GM12878 (cell line): ENCODE results near the gene VDR. TPM values are rescaled to one million over a fixed set of nuclear protein-coding genes. Genes with fewer than 3 reads are reported as not detected.
A peak's percentile ranks its signal among the peaks of the same experiment; 100 is the strongest.

Experiments used
- ATF7 ChIP-seq: fragments of 450-650 bp; IDR thresholded peaks from 2 replicates; pipeline ENCODE4 v1.6.1; 2016; ENCODE audit warnings: low read depth, mild to moderate bottlenecking
- CBFB ChIP-seq: IDR thresholded peaks from 2 replicates; pipeline ENCODE4 v1.6.1; 2016; ENCODE audit warnings: antibody characterized with exemption, low read depth
- CHD2 ChIP-seq: IDR thresholded peaks from 2 replicates; pipeline ENCODE4 v1.6.1; 2011; ENCODE audit warnings: low read depth, low read length, improper control_type of control experiment, borderline replicate concordance
- CREB1 ChIP-seq: IDR thresholded peaks from 2 replicates; pipeline ENCODE4 v1.6.1; 2012; ENCODE audit warnings: low read depth, mild to moderate bottlenecking, inconsistent platforms
- CREM ChIP-seq: IDR thresholded peaks from 2 replicates; pipeline ENCODE4 v1.6.1; 2014; ENCODE audit warnings: antibody characterized with exemption, low read depth
- DPF2 ChIP-seq: fragments of 450-650 bp; IDR thresholded peaks from 2 replicates; pipeline ENCODE4 v1.6.1; 2017; ENCODE audit warnings: mild to moderate bottlenecking
- EED ChIP-seq: sonication (generic); IDR thresholded peaks from 2 replicates; pipeline ENCODE4 v1.6.1; 2016; ENCODE audit warnings: antibody characterized with exemption, low read depth
- EP300 ChIP-seq, 2 experiments: fragments of 150-350 bp in 1 of 2; IDR thresholded peaks; 2 replicates each; pipeline ENCODE4 v1.6.1; 2011 to 2012; ENCODE audit warnings: low read depth in 2 of 2, low read length in 2 of 2, borderline replicate concordance in 1 of 2, improper control_type of control experiment in 1 of 2, inconsistent platforms in 1 of 2; ENCODE audit not compliant: control insufficient read depth in 1 of 2
- FOXM1 ChIP-seq: IDR thresholded peaks from 2 replicates; pipeline ENCODE4 v1.6.1; 2012; ENCODE audit warnings: low read depth, mild to moderate bottlenecking, inconsistent platforms, low read length, moderate library complexity
- HCFC1 ChIP-seq: fragments of 150-350 bp; IDR thresholded peaks from 2 replicates; pipeline ENCODE4 v1.6.1; 2014; ENCODE audit warnings: low read length
- HDGF ChIP-seq: fragments of 450-650 bp; IDR thresholded peaks from 2 replicates; pipeline ENCODE4 v1.6.1; 2016; ENCODE audit warnings: antibody characterized with exemption
- IKZF1 ChIP-seq: fragments of 450-650 bp; conservative IDR thresholded peaks from 2 replicates; pipeline ENCODE4 v1.6.1; 2017; ENCODE audit warnings: antibody characterized with exemption, mild to moderate bottlenecking
- JUNB ChIP-seq: IDR thresholded peaks from 2 replicates; pipeline ENCODE4 v1.6.1; 2016; ENCODE audit warnings: antibody characterized with exemption, mild to moderate bottlenecking
- JUND ChIP-seq: IDR thresholded peaks from 2 replicates; pipeline ENCODE4 v1.6.1; 2012; ENCODE audit warnings: low read depth, mild to moderate bottlenecking, low read length, improper control_type of control experiment, moderate library complexity
- NBN ChIP-seq: fragments of 450-650 bp; IDR thresholded peaks from 2 replicates; pipeline ENCODE4 v1.6.1; 2016
- NR2F1 ChIP-seq: fragments of 450-650 bp; conservative IDR thresholded peaks from 2 replicates; pipeline ENCODE4 v1.6.1; 2017; ENCODE audit warnings: mild to moderate bottlenecking
- POLR2A ChIP-seq: IDR thresholded peaks from 2 replicates; pipeline ENCODE4 v1.6.1; 2011; ENCODE audit warnings: low read depth, mild to moderate bottlenecking, low read length
- RCOR1 ChIP-seq: conservative IDR thresholded peaks from 2 replicates; pipeline ENCODE4 v1.6.1; 2012; ENCODE audit warnings: low read depth, low read length, improper control_type of control experiment
- RFX5 ChIP-seq: IDR thresholded peaks from 2 replicates; pipeline ENCODE4 v1.6.1; 2011; ENCODE audit warnings: low read depth, low read length, improper control_type of control experiment
- SP1 ChIP-seq: IDR thresholded peaks from one replicate; pipeline ENCODE4 v1.6.1; 2011; ENCODE audit warnings: low read depth, low read length
- STAT1 ChIP-seq: fragments of 450-650 bp; conservative IDR thresholded peaks from 2 replicates; pipeline ENCODE4 v1.6.1; 2014; ENCODE audit warnings: antibody characterized with exemption, mild to moderate bottlenecking
- TAF1 ChIP-seq: IDR thresholded peaks from 2 replicates; pipeline ENCODE4 v1.6.1; 2011; ENCODE audit warnings: mild to moderate bottlenecking, low read depth, low read length, borderline replicate concordance
- TCF3 ChIP-seq: IDR thresholded peaks from 2 replicates; pipeline ENCODE4 v1.6.1; 2012; ENCODE audit warnings: low read depth, mild to moderate bottlenecking, low read length, borderline replicate concordance; ENCODE audit not compliant: insufficient read depth
- polyA plus RNA-seq, 11 experiments: library from polyadenylated mRNA; depleted of rRNA in 4 of 11; unstranded in 6 of 11; stranded (reverse) in 5 of 11; fragments of >200 nt; fragmentation: Nextera tagmentation in 4 of 11; fragmentation: Illumina TruSeq in 1 of 11; extraction: Ambion mirVana in 4 of 11; extraction: Trizol in 1 of 11; gene quantifications; 1 replicate in 1 of 11; 2 replicates in 10 of 11; pipeline versions ENCODE4 v1.2.1 to v1.2.3, GENCODE V29; 2011 to 2016; ENCODE audit warnings: inconsistent platforms in 2 of 11, missing spikeins in 2 of 11, low read depth in 1 of 11
- total RNA-seq, 4 experiments: library from RNA; depleted of rRNA in 3 of 4; stranded (reverse); fragments of >200 nt in 3 of 4; fragmentation: Illumina TruSeq in 1 of 4; extraction: Trizol in 1 of 4; gene quantifications; 2 replicates each; pipeline versions ENCODE4 v1.2.1 to v1.2.3, GENCODE V29; 2013 to 2021
- TF ChIP-seq, protein P1 (sequence below): fragments of 450-650 bp; formaldehyde crosslinking; IDR thresholded peaks from 2 replicates; pipeline ENCODE4 v1.4.0; 2020; ENCODE audit warnings: mild to moderate bottlenecking, moderate library complexity
- TF ChIP-seq, protein P2 (sequence below): IDR thresholded peaks from 2 replicates; pipeline ENCODE4 v1.6.1; 2012; ENCODE audit warnings: low read length, inconsistent platforms
- TF ChIP-seq, protein P3 (sequence below): fragments of 450-650 bp; IDR thresholded peaks from 2 replicates; pipeline ENCODE4 v1.6.1; 2016; ENCODE audit warnings: mild to moderate bottlenecking

Gene VDR
- total and polyA plus RNA-seq, 10 of the 15 experiments (the other 5 are each of a cell fraction or from before 2014, with no cell fraction given) = 0.27 to 7.9 (median 3.0) TPM

DNA sequence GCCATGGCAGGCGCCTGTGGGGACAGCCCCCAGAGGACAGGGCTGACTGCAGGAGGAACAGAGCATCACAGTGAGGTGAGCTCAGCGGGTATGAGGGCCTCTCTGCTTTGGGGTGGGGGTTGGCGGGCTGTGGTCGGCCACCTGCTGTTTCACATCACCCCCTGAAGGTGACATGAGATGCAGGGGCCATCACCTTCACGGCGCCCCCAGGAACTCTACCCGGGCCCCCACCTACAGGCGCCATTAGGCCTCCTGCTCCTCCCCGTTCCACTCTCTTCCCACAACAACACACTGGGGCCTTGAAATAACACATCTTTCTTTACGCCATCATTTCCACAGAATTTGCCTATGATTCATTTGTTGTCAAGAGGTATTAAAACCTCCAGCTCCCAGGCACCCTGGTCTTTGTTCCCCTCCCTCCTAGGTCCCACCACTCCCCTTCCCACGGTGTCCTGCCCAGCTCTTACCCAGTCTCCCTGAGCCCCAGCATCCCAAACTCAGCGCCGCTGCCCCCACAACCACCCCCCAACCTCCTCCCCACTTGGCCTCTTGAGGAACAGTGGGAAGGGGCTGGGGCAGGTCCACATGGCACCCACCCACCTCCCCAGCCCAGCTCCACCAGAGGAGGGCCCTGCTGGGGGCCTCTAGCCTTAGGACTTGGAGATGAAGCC, 72.4 kb downstream of the VDR start (continued):
- TF ChIP-seq, protein P1, sequence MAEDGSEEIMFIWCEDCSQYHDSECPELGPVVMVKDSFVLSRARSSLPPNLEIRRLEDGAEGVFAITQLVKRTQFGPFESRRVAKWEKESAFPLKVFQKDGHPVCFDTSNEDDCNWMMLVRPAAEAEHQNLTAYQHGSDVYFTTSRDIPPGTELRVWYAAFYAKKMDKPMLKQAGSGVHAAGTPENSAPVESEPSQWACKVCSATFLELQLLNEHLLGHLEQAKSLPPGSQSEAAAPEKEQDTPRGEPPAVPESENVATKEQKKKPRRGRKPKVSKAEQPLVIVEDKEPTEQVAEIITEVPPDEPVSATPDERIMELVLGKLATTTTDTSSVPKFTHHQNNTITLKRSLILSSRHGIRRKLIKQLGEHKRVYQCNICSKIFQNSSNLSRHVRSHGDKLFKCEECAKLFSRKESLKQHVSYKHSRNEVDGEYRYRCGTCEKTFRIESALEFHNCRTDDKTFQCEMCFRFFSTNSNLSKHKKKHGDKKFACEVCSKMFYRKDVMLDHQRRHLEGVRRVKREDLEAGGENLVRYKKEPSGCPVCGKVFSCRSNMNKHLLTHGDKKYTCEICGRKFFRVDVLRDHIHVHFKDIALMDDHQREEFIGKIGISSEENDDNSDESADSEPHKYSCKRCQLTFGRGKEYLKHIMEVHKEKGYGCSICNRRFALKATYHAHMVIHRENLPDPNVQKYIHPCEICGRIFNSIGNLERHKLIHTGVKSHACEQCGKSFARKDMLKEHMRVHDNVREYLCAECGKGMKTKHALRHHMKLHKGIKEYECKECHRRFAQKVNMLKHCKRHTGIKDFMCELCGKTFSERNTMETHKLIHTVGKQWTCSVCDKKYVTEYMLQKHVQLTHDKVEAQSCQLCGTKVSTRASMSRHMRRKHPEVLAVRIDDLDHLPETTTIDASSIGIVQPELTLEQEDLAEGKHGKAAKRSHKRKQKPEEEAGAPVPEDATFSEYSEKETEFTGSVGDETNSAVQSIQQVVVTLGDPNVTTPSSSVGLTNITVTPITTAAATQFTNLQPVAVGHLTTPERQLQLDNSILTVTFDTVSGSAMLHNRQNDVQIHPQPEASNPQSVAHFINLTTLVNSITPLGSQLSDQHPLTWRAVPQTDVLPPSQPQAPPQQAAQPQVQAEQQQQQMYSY (CRISPR knock-in tag) = no peak
- TF ChIP-seq SP1 (peak; percentile 32), NBN (0 out of 2 replicates have a peak, but pooled peaks have one; percentile 26), CBFB (peak; percentile 56; the same call in 1 of the 2 replicates), DPF2 (peak; percentile 51; the same call in 1 of the 2 replicates), NR2F1 (peak; percentile 60), RFX5 (peak; percentile 86), POLR2A (peak; percentile 59), CHD2 (peak; percentile 55; the same call in 1 of the 2 replicates), FOXM1 (peak; percentile 67), CREM (peak; percentile 12; the same call in 1 of the 2 replicates), IKZF1 (peak; percentile 74), RCOR1 (no peak), EED (peak; percentile 22; the same call in 1 of the 2 replicates), TCF3 (peak; percentile 79), HCFC1 (0 out of 2 replicates have a peak, but pooled peaks have one; percentile 23), STAT1 (no peak), TAF1 (peak; percentile 39; the same call in 1 of the 2 replicates), HDGF (no peak), JUNB (no peak), EP300 (IDR thresholded peaks at IDR 0.05; ENCODE audit: borderline replicate concordance in 1 of 2, control insufficient read depth in 1 of 2, low read depth in 2 of 2, low read length in 2 of 2) (peak in 1 of 2 experiments; percentile 44; a peak in 1 of 4 replicates), CREB1 (peak; percentile 64; the same call in 1 of the 2 replicates), ATF7 (peak; percentile 63; the same call in 1 of the 2 replicates), JUND (no peak)
- TF ChIP-seq, protein P2, sequence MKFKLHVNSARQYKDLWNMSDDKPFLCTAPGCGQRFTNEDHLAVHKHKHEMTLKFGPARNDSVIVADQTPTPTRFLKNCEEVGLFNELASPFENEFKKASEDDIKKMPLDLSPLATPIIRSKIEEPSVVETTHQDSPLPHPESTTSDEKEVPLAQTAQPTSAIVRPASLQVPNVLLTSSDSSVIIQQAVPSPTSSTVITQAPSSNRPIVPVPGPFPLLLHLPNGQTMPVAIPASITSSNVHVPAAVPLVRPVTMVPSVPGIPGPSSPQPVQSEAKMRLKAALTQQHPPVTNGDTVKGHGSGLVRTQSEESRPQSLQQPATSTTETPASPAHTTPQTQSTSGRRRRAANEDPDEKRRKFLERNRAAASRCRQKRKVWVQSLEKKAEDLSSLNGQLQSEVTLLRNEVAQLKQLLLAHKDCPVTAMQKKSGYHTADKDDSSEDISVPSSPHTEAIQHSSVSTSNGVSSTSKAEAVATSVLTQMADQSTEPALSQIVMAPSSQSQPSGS = peak; percentile 54; the same call in 1 of the 2 replicates
- TF ChIP-seq, protein P3, sequence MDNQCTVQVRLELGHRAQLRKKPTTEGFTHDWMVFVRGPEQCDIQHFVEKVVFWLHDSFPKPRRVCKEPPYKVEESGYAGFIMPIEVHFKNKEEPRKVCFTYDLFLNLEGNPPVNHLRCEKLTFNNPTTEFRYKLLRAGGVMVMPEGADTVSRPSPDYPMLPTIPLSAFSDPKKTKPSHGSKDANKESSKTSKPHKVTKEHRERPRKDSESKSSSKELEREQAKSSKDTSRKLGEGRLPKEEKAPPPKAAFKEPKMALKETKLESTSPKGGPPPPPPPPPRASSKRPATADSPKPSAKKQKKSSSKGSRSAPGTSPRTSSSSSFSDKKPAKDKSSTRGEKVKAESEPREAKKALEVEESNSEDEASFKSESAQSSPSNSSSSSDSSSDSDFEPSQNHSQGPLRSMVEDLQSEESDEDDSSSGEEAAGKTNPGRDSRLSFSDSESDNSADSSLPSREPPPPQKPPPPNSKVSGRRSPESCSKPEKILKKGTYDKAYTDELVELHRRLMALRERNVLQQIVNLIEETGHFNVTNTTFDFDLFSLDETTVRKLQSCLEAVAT = no peak
